NCI-H1436 (cell line): ENCODE results near the gene VCX2.
"Not testable (repeated sequence)": the region's sequence is repeated elsewhere in the genome, so short reads cannot be mapped to it uniquely, and the experiment has no call there.

Experiments used
- DNase-seq: peaks from one replicate; lab custom pipeline; 2025; lab: John Stamatoyannopoulos, UW

VCX2 gene

GRCh38 chrX:8171169-8171568, at the start of gene VCX2:
VCX2 (minus strand) TSS chrX:8171267; CDS start chrX:8170643, 624 bp downstream.
- DNase-seq, result not testable (repeated sequence)

DNA sequence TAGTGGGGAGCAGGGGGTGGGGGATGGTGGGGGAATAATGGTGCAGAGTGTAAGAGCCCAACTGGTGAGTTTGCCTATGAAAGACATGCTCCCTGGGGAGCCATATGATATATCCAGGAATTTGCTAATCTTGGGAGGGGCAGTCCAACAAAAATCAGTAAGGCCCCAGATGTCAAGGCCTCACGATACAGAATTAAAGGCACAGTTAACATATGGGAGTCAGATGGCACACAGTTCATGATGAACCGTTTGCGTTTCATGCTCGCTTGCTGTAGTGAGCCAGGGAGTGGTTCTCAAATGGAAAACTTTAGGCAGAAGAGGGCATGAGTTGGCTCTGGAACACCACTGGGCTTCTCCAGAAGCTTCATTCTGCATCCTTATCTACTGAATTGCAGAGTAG, 33.9 kb upstream of the VCX2 start:
- no peak for DNase-seq

DNA sequence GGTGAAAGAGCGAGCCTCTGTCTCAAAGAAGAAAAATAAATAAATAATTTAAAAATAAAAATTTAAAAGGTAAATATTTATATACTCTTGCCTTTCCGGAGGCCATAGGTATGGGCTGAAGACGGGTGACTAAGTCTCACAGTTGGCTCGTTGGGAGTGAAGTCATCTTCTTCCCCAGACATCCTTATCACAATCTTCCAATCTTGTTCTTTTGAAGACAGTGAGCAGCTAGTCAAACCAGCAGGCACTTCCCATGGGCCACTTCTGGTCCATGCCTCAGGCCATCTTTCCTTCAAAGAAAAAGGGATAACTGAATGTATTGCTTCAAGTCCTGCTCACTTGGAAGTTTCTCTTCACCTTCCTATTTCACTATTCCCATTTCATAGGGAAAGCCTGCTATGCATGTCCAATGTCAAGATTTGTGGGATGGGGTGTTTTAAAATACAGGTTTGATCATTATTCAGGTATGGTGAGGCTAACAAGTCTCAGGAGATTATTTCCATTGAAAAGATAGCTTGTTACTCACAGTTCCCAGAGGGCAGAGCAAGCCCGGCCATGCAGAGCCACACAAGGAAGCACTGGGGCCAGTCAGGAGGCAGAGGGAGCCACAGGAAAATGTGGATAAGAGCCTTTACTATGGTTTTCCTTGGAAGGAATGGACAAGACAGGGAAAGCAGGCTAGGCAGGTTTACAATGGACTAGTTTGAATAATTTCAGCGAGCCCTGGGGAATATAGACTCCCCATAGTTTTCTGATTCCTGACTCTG, 33.3 kb upstream of the VCX2 start:
- no peak for DNase-seq

GRCh38 chrX:8201896-8202331, 30.8 kb upstream of the VCX2 start:
- no peak for DNase-seq

GRCh38 chrX:8196776-8197175, 25.7 kb upstream of the VCX2 start:
- DNase-seq, result no peak

DNA sequence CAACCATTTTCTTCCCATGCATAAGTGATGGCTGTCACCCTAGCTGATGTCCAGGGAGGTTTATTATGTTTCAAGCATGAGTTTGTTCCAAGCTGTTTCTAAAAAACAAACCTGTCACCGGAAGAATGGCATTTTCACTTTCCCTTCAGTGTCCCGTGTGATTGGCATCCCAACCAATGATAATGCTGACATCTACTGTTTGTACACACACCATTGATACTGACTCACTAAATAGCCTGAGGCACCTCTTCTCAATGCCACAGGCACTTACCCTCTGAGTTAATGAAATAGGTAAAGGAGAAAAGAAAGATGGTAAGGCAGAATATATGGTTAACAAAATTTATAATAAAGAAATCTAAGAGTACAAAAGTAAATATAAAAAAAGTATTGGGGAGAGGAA, 23.1 kb upstream of the VCX2 start:
- no peak for DNase-seq

- DNase-seq, result no peak
Observed at GRCh38 chrX:8192276-8192675, 21.2 kb upstream of the VCX2 start.

GRCh38 chrX:8191022-8191421, 20.0 kb upstream of the VCX2 start:
- DNase-seq, result no peak

GRCh38 chrX:8190341-8190830, 19.3 kb upstream of the VCX2 start:
- no peak for DNase-seq

DNA sequence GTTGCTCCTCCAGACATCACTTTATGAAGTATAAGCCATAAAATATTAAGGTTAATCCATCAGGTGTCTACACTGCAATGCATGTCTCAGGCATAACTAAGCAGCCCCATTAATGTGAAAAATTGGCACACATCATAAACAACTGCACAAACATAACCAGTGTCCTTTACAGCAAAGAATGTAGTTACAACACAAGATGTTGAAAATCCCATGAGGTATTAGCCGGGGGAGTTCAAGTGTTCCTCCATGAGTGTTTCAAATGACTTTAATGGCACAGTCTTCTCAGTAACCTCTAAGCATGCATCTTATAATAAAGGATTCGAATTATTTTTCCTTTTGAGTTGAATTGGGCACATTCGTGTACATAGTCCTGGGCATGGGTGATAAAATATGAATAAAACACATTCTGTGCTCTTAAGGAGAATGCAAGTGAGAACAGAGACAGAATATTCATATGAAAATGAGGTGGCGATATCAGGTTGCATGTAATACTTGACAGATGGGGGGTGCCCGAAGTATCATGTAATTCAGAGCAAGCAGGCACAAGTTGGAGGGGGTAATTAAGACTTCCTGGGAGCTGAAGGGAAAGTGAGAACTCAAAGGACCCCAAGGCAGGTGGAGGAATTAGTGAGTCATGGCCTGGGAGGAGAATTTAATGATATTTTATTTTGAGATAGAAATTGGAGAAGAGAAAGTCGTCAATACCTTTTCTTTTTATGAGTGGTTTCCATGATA, 18.2 kb upstream of the VCX2 start:
- DNase-seq, result no peak

DNA sequence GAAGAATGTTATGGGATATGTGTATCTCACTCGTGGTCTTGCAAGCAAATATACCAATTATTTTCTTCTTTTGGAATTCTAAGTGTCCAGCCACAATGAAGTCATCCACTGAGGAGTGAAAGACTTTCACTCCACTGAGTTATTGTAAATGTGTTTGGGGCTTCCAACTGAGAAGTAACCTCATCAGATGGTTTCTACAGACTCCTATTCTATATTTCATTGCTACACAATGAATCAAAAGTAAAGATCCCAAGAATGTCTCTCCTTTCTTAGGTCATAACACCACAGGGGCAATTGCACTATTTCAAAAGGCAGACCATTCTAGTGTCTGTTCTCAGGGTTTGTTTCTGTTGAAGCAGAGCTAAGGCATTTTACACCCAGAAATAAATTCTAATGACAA, 12.3 kb upstream of the VCX2 start:
- no peak for DNase-seq

DNA sequence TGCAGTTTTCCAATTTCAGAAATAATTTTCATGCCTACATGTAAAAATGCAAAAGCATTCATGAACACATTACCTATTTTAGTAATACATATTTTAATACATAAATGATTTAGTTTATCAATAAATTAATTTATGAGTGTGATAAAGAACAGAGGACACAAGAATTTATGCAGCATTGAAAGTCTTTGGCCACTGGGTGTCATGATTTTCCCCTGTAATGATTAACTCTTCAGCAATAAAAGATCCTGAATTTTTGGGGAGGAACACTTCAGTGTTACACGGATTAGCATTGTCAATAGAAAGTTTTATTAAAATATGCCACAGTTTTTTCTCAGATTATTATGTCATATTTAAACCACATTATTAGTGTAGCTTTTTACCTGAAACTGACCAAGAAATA, 8.6 kb upstream of the VCX2 start:
- DNase-seq, result no peak

GRCh38 chrX:8154011-8154410, 17.1 kb downstream of the VCX2 start:
- DNase-seq, result not testable (repeated sequence)

DNA sequence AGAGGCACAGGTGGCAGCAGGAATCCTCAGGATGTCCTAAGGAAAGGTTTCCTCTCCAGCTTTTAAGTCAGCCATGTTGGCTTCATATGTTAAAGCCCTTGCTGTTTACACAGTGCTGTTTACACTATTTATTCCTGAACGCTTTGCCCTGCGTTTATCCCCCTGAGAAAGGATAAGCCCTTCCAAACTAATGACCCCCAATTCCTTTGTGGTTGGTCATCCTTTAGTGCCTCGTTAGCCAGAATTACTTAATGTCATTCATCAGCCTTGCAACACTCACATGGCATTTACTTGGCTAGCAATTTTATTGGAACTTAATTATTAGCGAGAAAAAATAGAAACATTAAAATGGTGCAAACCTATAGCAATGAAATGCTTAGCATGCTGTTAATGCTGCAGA, 23.8 kb downstream of the VCX2 start:
- DNase-seq, result no peak

DNA sequence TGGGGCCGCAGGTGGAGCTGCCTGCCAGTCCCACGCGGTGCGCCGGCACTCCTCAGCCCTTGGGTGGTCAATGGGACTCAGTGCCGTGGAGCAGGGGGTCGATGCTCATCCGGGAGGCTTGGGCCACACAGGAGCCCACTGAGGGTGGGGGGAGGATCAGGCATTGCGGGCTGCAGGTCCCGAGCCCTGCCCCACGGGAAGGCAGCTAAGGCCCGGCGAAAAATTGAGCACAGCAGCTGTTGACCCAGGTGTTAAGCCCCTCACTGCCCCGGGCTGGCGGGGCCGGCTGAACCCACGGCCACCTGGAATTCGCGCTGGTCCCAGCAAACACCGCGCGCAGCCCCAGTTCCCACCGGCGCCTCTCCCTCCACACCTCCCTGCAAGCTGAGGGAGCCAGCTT, 26.1 kb downstream of the VCX2 start:
- no peak for DNase-seq

DNA sequence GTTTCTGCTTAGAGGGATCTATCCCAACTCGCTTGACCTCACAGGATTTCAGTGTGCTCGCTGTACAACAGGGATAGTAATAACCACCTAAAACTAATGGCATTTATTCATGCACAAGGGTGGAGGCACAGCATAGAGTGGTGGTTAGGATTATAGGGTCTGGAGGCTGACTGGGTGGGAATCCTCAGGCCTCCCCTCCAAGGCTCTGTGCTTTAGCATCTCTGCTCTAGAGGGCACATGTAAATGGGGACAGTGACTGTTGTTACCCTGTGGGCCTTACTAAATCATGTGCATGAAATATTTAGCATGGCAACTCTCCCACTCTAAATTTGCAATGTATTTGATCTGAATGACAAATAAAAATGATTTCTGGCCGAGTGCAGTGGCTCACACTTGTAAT, 29.2 kb downstream of the VCX2 start:
- DNase-seq, result no peak

DNA sequence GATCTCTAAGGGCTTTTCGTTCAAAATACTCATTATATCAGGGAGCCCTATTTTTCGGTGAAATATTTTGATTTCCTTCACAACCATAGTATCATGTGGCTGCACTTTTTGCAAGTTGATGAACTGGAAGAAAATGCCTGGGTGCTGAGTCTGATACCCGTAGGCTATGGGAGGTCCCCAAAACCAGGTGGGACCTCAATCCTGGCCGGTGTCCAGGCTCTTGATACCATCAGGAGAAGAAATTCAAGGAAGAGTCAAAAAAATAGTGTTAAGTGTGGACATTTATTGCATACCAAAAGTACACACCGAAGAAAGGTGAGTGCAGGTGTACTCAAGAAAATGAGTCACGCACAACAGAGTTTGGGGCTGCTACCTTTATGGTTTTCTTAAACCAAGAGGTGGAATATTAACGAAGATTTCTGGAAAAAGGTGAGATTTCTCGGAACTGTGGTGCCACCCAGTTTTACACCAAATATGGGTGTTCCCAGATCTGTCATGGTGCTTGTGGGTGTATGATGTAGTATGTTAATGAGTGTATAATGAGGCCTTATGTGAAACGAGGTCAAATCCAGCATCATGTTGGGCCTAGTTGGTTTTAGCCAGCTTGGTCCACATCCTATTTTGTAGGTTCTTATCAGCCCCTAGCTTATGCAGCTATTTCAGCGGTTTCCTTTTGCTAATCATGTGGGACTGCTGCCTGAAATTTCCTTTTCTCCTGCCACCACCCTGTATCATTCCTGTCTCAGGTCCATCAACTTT, 29.9 kb downstream of the VCX2 start:
- DNase-seq, result no peak

GRCh38 chrX:8139716-8140115, 31.4 kb downstream of the VCX2 start:
- no peak for DNase-seq

- DNase-seq, result no peak
Observed at GRCh38 chrX:8138252-8138651, 32.8 kb downstream of the VCX2 start.

GRCh38 chrX:8126648-8127047, 44.4 kb downstream of the VCX2 start:
- DNase-seq, result no peak

DNA sequence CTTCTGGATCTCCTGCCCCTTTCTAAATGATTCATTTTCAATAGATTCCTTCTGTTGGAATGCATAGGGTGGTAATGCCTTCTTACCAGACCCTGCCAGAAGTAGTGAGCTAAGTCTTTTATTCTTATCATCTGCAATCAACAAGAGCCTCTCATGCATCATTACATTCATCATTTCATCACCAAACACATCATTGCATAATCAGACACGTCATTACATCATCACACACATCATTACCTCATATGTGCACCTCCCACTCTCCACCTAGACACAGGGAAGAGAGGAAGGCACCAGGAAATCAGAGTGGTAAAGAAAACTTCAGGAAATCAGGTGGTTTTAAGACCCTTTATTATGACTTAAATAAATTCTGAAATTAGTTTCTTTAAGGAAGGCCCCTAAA, 45.0 kb downstream of the VCX2 start:
- DNase-seq, result no peak

- no peak for DNase-seq
Observed at GRCh38 chrX:8125566-8125965, 45.5 kb downstream of the VCX2 start.

DNA sequence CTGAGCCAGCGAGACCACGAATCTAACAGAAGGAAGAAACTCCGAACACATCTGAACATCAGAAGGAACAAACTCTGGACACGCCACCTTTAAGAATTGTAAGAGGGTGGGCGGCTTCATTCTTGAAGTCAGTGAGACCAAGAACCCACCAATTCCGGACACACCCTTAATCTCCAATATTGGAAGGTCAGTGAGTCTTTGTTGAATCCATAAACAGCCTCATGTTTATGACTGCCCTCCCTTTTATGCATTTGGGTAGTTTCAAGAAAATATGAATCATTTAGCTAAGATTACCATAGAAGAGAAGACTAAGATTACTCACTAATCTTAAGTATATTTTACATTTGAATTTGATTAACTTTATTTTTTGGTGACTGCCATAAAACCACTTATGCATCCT, 48.5 kb downstream of the VCX2 start:
- DNase-seq, result no peak
